ENCODE measurements around the gene ATP6V0B. TPM values are rescaled to one million over a fixed set of nuclear protein-coding genes. Genes with fewer than 3 reads are reported as not detected.

ATP6V0B gene
- total and polyA plus RNA-seq, 2 of the 13 experiments (the other 11 are each of a cell fraction or from before 2014, with no cell fraction given), result 157 to 161 TPM

- CTCF ChIA-PET (ENCODE audit: low intra/inter-chr PET ratio, low total read pairs), result no interaction called here
- Histone ChIP-seq H3K4me3 (replicated peaks in 1 of 3; ENCODE audit: insufficient read depth in 1 of 3, low read depth in 2 of 3, low read length in 3 of 3) (peak overlapping the region; percentile 69 to 90 (median 79)), H3K9me3 (ENCODE audit: low read length) (no peaks in the 10 kb centered on the region), H2AFZ (ENCODE audit: low read length) (no peak overlapping the region), H3K27ac (ENCODE audit: extremely low read length, insufficient read depth, low read length) (peak overlapping the region; percentile 21), H3K9ac (ENCODE audit: insufficient read depth, low read depth, low read length) (peak overlapping the region; percentile 94), H4K20me1 (ENCODE audit: insufficient read depth, low read length) (no peaks in the 10 kb centered on the region), H3K4me1 (ENCODE audit: insufficient read depth, low read length) (peaks cover 27% of the 10 kb centered on the region), H3K36me3 (replicated peaks in 1 of 2; ENCODE audit: control insufficient read depth in 1 of 2, insufficient read depth in 2 of 2, low read length in 2 of 2) (no peaks in the 10 kb centered on the region; a peak in 1 of 5 replicates), H3K4me2 (ENCODE audit: low read depth, low read length) (peak overlapping the region; percentile 84), H3K27me3 (ENCODE audit: control insufficient read depth in 1 of 2, insufficient read depth in 2 of 2, low read length in 2 of 2) (no peaks in the 10 kb centered on the region; a peak in 1 of 5 replicates), H3K79me2 (ENCODE audit: insufficient read depth, low read length) (peaks cover 11% of the 10 kb centered on the region)
- intact Hi-C loops (cut with micrococcal nuclease; ENCODE audit: unreplicated experiment), result loop anchor here (1.0 to 5.0 kb wide), 2 partner anchors 9 to 238 kb away; partner anchors contain the start of gene ST3GAL3
- in situ Hi-C loops (cut with HindIII; ENCODE audit: extremely low pct_ligation_motif_present, low pct_unique_long_range_greater_than_20kb), result no loop called here
- POLR2A ChIA-PET, result interaction anchor here (1.3 to 5.0 kb wide), 4 partner anchors 10 to 296 kb away, joined by 3 to 38 read pairs (median 11); partner anchors contain the start of genes ATP6V0B, DPH2 and KDM4A
- DNase-seq (ENCODE audit: low spot score) (no peak), FAIRE-seq (no peak), ATAC-seq (no peak)
- BruUV-seq (replicated peaks), result TSS peak; percentile 75
- WGBS (ENCODE audit: low lambda C conversion rate), result 7% methylated on average over 3 of the region's 3 CpGs
- TF ChIP-seq EHMT2 (IDR thresholded peaks at IDR 0.05; ENCODE audit: borderline replicate concordance, low read depth, low read length) (no peak), MED8 (CRISPR knock-in tag; IDR thresholded peaks at IDR 0.05; ENCODE audit: insufficient replicate concordance) (peak; percentile 0), CEBPG (CRISPR knock-in tag; IDR thresholded peaks at IDR 0.05) (peak; percentile 10; the same call in 1 of the 2 replicates), REST (IDR thresholded peaks at IDR 0.05; ENCODE audit: borderline replicate concordance in 1 of 2, low read depth in 1 of 2, low read length in 2 of 2) (no peak), KDM4B (CRISPR knock-in tag; IDR thresholded peaks at IDR 0.05) (no peak), SP140L (CRISPR knock-in tag; IDR thresholded peaks at IDR 0.05; ENCODE audit: borderline replicate concordance) (no peak), ZNF564 (CRISPR knock-in tag; IDR thresholded peaks at IDR 0.05) (no peak)
- TF ChIP-seq, protein P1, sequence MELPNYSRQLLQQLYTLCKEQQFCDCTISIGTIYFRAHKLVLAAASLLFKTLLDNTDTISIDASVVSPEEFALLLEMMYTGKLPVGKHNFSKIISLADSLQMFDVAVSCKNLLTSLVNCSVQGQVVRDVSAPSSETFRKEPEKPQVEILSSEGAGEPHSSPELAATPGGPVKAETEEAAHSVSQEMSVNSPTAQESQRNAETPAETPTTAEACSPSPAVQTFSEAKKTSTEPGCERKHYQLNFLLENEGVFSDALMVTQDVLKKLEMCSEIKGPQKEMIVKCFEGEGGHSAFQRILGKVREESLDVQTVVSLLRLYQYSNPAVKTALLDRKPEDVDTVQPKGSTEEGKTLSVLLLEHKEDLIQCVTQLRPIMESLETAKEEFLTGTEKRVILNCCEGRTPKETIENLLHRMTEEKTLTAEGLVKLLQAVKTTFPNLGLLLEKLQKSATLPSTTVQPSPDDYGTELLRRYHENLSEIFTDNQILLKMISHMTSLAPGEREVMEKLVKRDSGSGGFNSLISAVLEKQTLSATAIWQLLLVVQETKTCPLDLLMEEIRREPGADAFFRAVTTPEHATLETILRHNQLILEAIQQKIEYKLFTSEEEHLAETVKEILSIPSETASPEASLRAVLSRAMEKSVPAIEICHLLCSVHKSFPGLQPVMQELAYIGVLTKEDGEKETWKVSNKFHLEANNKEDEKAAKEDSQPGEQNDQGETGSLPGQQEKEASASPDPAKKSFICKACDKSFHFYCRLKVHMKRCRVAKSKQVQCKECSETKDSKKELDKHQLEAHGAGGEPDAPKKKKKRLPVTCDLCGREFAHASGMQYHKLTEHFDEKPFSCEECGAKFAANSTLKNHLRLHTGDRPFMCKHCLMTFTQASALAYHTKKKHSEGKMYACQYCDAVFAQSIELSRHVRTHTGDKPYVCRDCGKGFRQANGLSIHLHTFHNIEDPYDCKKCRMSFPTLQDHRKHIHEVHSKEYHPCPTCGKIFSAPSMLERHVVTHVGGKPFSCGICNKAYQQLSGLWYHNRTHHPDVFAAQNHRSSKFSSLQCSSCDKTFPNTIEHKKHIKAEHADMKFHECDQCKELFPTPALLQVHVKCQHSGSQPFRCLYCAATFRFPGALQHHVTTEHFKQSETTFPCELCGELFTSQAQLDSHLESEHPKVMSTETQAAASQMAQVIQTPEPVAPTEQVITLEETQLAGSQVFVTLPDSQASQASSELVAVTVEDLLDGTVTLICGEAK (IDR thresholded peaks at IDR 0.05), result peak; percentile 42; the same call in 1 of the 2 replicates
- TF ChIP-seq, protein P1 (CRISPR knock-in tag; IDR thresholded peaks at IDR 0.05), result no peak
Observed at GRCh38 chr1:43945674-43946235, 29.0 kb upstream of the ATP6V0B start.

Data from HepG2 (cell line).